Measurements from ENCODE around the gene GALNTL6. TPM values are rescaled to one million over a fixed set of nuclear protein-coding genes. Genes with fewer than 3 reads are reported as not detected.

GALNTL6 gene
- total RNA-seq, 1 experiment from 2014 or later, result not detected

DNA sequence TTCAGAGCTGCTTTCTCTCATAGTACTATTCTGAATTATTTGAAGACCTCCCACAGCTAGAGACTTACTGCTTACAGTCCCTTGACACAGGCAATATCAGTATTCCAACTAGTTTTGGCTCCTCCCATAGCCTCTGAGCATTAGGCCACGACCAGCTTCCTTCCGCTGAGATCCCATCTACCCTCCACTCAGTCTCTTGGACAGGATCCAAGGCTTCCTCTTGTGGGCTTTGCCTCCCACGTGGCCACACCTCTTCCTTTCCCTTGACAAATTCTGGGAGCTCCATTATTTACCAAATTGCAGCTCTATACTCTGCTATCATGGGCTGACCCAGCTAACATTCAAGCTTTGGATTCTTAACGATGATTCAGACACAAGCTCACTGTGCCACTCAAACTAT lies 885.1 kb downstream of the GALNTL6 start:
- Mint-ChIP-seq H3K4me3 (no peak overlapping the region), H3K4me1 (peaks cover 5% of the 10 kb centered on the region in 2 experiments; a peak in 3 of 4 replicates), H3K36me3 (ENCODE audit: insufficient read depth in 1 of 3, low read depth in 3 of 3) (no peaks in the 10 kb centered on the region; a peak in 1 of 7 replicates), H3K9me3 (peaks cover 6% of the 10 kb centered on the region in 2 experiments; a peak in 3 of 5 replicates), H3K27me3 (ENCODE audit: low read depth) (no peaks in the 10 kb centered on the region), H3K27ac (peak overlapping the region in 1 of 3 experiments; percentile 52; a peak in 1 of 7 replicates)
- Histone ChIP-seq H3K14ac (ENCODE audit: insufficient read depth, low read length) (no peak overlapping the region), H3T11ph (ENCODE audit: low read length) (no peak overlapping the region), H4K5ac (ENCODE audit: insufficient read length, low read depth, low read length) (no peak overlapping the region), H2BK15ac (ENCODE audit: low read depth, low read length) (no peak overlapping the region), H2AK5ac (ENCODE audit: insufficient read length, low read length) (no peak overlapping the region), H3K79me1 (ENCODE audit: insufficient read depth, low read depth, low read length, poor library complexity, severe bottlenecking) (no peaks in the 10 kb centered on the region), H3K27ac (ENCODE audit: insufficient read length, low read depth, low read length) (no peak overlapping the region), H4K91ac (ENCODE audit: insufficient read length, low read depth, low read length) (no peak overlapping the region), H3K27me3 (ENCODE audit: insufficient read depth, low read length) (no peaks in the 10 kb centered on the region), H2BK20ac (ENCODE audit: low read depth, low read length, poor library complexity, severe bottlenecking) (no peak overlapping the region), H3K56ac (ENCODE audit: insufficient read length, low read depth, low read length) (no peak overlapping the region), H2BK12ac (ENCODE audit: insufficient read length, low read depth, low read length) (no peak overlapping the region), H2AFZ (ENCODE audit: low read length) (no peak overlapping the region), H3K4me1 (ENCODE audit: insufficient read depth, low read length) (no peaks in the 10 kb centered on the region), H3K18ac (ENCODE audit: insufficient read length, low read depth, low read length) (no peak overlapping the region), H3K9ac (ENCODE audit: extremely low read depth, insufficient read length, low read length) (no peak overlapping the region), H3K4me2 (ENCODE audit: insufficient read depth, insufficient read length, low read length) (no peak overlapping the region), H3K4ac (ENCODE audit: low read depth, low read length) (no peak overlapping the region), H2BK120ac (ENCODE audit: low read depth, low read length, poor library complexity, severe bottlenecking) (no peak overlapping the region), H3K79me2 (ENCODE audit: insufficient read depth, low read length) (no peaks in the 10 kb centered on the region), H2BK5ac (ENCODE audit: insufficient read length, low read length) (no peak overlapping the region), H3K9me3 (ENCODE audit: control insufficient read depth, low read depth, low read length) (no peaks in the 10 kb centered on the region), H3K23me2 (ENCODE audit: insufficient read length, low read depth, low read length, poor library complexity, severe bottlenecking) (no peaks in the 10 kb centered on the region), H3K23ac (ENCODE audit: insufficient read length, low read depth, low read length) (no peak overlapping the region), H4K20me1 (ENCODE audit: control insufficient read depth, insufficient read depth, insufficient read length) (no peaks in the 10 kb centered on the region), H4K8ac (replicated peaks; ENCODE audit: insufficient read length, low read depth, low read length) (no peak overlapping the region)
- WGBS (ENCODE audit: extremely low coverage, insufficient read length, low lambda C conversion rate), result no CpG with 5 or more reads among the region's 4 CpGs
- DNase-seq, result no peak
- TF ChIP-seq, protein P1, sequence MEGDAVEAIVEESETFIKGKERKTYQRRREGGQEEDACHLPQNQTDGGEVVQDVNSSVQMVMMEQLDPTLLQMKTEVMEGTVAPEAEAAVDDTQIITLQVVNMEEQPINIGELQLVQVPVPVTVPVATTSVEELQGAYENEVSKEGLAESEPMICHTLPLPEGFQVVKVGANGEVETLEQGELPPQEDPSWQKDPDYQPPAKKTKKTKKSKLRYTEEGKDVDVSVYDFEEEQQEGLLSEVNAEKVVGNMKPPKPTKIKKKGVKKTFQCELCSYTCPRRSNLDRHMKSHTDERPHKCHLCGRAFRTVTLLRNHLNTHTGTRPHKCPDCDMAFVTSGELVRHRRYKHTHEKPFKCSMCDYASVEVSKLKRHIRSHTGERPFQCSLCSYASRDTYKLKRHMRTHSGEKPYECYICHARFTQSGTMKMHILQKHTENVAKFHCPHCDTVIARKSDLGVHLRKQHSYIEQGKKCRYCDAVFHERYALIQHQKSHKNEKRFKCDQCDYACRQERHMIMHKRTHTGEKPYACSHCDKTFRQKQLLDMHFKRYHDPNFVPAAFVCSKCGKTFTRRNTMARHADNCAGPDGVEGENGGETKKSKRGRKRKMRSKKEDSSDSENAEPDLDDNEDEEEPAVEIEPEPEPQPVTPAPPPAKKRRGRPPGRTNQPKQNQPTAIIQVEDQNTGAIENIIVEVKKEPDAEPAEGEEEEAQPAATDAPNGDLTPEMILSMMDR (conservative IDR thresholded peaks at IDR 0.05), result no peak
